HG03469 (cell line): ENCODE measurements around the gene ATP8B4.

Experiments used
- ATAC-seq: cut with Tn5 transposase; IDR thresholded peaks from one replicate; pipeline ENCODE4 v1.9.1; 2021; ENCODE audit warnings: mild to moderate bottlenecking, moderate library complexity, moderate number of reproducible peaks; ENCODE audit not compliant: unreplicated experiment

ATP8B4 gene

GRCh38 chr15:49865925-49866757 is 252.9 kb downstream of the ATP8B4 start:
- no peak for ATAC-seq

DNA sequence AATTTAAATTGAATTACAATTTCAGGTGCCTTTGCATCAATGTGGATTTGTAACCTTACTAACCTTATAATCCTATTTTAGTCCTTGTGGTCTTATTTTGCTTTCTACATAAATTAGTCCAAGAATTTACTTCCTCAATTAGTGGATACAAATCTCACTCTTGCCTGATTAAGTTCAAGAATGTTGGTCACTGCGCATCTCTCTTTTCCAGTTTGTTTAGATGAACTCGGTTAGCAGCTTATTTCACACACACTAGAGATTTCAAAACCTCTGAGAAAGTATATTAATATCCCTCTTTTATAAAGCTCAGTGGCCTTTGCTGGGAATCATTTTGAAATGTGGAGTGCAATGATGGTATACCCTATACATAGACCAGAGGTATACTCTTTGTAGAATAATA is 254.8 kb downstream of the ATP8B4 start:
- no peak for ATAC-seq

- ATAC-seq: no peak
These were observed 255.4 kb downstream of the ATP8B4 start for GRCh38 chr15:49863431-49864224.

GRCh38 chr15:49860101-49860500 is 258.9 kb downstream of the ATP8B4 start:
- no peak for ATAC-seq

- no peak for ATAC-seq
These were observed 261.2 kb downstream of the ATP8B4 start for GRCh38 chr15:49857496-49858475.

DNA sequence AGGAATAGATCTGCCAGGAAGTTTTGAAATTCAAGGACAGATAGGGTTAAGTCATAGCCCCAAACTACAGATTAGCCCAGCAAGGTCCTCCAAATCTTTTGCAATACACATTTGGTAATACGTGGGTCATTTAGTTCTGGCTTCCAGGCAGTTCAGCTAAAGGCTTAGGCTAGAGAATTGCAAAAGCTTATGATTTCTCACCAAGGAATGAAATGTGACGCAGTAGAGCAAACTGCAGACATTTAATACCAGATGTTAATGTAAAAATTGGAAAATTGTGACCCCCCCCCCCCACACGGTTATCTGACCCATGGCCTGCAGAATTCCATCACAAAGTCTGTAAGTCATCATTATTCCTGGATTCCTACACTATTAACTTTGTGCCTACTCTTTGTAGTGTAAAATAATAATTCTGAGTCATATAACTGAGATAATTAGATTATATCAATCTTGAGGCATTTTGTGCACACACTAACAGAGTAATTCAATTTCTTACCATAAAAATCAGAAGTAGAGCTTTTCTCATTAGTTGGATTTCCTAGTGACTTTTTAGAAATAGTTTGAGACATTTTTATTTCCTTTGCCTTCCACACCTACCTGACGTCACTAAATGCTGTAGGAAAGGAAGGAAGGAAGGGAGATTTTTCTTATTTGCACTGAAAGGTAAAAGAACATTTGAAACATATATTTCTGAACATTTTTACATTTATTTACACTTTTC is 263.0 kb downstream of the ATP8B4 start:
- no peak for ATAC-seq

DNA sequence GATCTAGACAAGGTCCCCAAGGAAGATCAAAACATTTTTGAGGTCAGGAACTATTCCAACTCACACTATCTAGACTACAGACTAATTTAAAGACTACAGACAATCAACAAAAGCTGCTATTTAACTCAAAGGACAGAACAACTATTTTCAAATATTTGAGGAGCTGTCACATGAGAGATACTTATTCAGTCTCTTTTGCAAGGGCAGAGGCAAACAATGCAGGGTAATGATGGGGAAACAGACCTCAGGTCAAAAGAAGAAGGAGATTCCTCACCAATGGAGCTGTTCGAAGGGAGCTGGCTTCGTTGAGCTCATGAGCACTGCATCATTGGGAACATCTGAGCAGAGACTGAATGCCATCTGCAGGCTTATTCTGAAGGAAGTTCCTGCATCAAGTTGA is 266.3 kb downstream of the ATP8B4 start:
- ATAC-seq: no peak

DNA sequence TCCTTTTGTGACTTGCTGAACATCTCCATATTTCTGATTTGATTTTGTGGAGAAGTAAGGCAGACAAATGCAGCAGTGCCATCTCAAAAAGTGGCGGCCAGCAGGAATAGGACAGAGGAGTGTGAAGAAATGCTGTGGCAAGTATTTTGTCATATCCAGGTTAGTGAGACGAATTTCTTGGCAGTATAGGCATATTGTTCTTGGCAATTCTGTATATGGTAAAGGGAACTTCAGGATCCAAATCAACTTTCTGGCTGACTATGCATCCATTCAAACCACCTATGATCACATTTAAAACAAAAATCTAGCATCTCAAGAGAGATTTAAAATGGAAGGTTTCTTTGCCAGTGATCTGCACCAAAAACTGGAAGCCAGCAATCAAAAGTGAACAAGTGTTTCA is 270.2 kb downstream of the ATP8B4 start:
- no peak for ATAC-seq

DNA sequence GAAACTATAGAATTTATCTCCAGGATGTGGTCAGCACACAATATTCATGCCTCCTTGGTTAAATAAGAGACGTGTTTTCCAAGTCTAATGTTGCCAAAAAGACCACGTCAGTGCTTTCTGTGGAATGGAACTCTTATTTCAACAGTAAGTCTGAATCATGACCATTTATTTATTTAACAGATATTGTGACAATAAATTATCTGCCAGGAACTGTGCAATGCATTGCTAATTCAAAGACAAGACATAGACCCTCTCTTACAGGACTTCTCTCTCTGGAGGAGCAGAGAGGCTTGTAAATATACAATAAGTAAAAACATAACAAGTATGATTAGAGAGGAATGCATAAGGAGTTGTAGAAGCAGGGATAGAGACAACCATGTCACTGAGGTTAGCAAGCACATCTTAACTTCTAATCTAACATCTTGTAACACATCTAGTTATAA is 270.7 kb downstream of the ATP8B4 start:
- no peak for ATAC-seq

DNA sequence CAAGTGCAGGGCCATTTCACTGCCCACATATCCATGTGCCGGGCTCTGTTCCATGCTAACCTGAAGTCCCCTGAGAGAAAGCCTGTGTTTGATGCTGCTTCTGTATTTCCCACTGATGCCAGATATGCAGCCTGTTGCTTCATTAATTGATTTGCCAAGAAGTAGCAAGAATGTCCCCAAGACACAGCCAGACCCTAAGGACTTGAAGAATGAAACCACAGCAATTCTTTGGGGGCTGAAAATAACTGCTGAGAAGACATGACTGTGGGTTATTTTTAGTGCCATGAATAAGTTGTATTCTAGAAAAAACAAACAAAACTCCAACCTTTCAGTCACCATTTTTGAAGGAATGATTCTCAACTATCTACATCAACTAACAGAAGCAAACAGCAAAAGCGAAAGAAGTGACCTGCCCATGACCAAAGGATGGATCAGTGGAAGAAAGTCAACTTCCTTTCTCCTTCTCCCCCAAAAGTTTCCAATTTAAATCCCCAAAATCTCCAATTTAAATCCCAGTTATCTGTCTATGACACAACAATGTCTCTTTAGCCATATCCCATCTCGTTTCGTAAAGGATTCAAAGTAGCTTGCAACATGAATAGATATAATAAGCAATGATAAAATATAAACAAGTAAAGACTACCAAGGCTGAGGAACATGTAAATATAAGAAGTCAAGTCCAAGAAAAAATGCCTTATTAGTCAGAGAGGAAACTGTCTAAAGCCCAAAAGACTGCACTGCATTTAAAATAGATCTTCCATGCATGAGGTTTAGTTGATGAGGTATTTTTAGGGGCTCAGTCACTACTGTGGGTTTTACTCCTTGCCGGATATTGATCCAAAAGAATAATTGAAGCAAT is 271.4 kb downstream of the ATP8B4 start:
- no peak for ATAC-seq

DNA sequence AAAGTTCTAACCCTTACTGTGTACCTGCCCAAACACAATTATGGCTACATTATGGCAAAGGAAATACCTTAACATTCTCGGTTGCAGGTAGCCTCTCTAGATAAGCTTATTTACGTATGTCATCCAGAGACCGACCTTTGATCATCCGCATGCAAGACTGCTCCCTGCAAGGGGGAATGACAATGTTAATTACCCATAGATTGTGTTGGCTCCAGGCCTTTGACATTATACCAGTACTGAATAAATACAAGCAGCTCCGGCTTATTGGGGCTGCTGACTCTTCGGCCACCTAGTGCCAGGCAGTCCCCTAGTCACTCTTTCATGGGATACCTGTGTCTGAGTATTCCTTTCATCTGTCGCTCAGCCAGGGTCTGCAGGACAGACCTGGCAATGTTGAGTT is 274.6 kb downstream of the ATP8B4 start:
- no peak for ATAC-seq

DNA sequence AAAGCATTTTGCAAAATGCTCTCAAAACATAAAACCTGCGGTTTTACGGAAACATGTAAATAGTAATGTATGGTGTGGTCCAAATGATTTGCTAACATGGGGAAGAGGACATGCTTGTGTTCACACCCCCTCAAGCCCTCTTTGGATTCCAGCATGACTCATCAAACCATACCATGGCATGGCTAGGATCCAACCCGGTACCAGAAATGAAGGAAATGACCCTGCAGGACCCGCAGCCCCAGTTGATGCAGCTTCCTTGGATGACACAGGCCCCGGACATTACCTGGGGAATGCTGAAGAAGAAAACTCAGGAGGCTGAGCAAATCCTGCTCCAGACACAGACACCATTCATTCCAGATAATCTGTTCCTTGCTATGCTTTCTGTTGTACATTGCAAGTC is 275.3 kb downstream of the ATP8B4 start:
- ATAC-seq: no peak

- no peak for ATAC-seq
These were observed 276.9 kb downstream of the ATP8B4 start for GRCh38 chr15:49842031-49842730.

DNA sequence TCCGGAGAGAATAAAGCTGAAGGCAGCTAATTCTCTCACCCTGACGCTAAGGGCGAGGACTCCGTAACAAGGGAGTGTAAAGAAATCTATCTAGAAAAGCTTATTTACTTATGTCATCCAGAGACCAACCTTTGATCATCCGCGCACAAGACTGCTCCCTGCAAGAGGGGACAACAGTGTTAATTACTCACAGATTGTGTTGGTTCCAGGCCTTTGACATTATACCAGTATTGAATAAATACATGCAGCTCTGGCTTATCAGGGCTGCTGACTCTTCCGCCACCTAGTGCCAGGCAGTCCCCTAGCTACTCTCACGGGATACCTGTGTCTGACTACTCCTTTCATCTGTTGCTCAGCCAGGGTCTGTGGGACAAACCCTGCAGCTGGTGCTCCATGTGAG is 286.5 kb downstream of the ATP8B4 start:
- ATAC-seq: no peak

DNA sequence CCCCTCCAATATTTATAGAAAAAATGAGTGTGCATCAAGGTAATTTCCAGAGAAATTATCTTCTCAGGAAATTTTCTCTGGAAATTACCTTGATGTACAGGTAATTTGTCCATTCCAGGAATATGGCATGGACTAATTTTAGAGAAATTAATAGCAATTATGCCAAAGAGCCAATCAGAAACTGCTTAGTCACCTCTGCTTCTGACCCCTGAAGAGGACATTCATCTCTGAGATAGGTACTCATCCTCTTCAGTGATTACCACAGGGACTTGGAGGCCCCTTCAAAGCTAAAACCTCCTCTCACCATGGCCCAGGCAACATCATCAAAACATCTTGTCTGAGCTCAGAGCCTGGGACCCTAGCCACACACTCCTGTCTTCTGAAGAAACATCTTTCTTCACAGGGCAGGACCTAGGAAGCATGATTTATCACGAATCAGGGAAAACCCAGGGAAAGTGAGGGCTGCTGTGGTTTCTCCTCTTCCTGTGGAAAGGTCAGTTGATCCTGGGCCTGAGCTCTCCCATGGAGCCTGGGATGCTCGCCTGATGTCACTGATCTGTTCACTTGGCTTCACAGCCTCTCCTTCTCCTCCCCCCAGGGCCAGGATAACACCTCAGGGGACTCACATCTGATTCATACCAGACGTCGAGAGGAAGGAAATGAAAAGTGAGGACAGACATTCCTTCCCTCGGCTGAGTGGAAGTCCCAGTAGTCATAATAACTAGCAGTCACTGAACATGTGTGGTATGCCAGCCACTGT is 287.6 kb downstream of the ATP8B4 start:
- no peak for ATAC-seq

GRCh38 chr15:49830391-49830790 is 288.6 kb downstream of the ATP8B4 start:
- ATAC-seq: no peak

- ATAC-seq: no peak
These were observed 291.7 kb downstream of the ATP8B4 start for GRCh38 chr15:49827311-49827710.

DNA sequence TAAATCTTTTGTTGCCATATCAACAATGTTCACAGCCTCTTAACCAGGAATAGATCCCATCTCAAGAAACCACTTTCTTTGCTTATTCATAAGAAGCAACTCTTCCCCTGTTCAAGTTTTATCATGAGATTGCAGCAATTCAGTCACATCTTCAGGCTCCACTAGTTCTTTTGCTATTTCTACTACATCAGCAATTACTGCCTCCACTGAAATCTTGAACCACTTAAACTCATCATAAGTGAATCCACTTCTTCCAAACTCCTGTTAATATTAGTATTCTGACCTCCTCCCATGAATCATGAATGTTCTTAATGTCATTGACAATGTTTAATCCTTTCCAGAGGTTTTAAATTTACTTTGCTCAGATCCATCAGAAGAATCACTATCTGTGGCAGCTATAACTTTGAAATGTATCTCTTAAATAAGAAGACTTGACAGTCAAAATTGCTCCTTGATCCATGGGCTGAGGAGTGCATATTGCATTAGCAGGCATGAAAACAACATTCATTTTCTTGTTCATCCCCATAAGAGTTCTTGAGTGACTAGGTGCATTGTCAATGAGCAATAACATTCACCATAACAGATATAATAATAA is 292.3 kb downstream of the ATP8B4 start:
- ATAC-seq: no peak
